HEK293 (cell line): ENCODE data around the gene DPH6.

Source experiments
- HIC1 ChIP-seq: fragments of 450-650 bp; formaldehyde crosslinking; IDR thresholded peaks from 2 replicates; pipeline ENCODE4 v1.5.1; 2016; ENCODE audit warnings: missing biosample characterization, missing genetic modification characterization
- SP7 ChIP-seq: fragments of 450-650 bp; formaldehyde crosslinking; IDR thresholded peaks from 2 replicates; pipeline ENCODE4 v1.5.1; 2016; ENCODE audit warnings: missing biosample characterization, missing genetic modification characterization
- YY1 ChIP-seq: fragments of 450-650 bp; formaldehyde crosslinking; IDR thresholded peaks from 2 replicates; pipeline ENCODE4 v1.5.1; 2018; ENCODE audit warnings: missing biosample characterization, missing genetic modification characterization
- ZBTB17 ChIP-seq: fragments of 450-650 bp; formaldehyde crosslinking; IDR thresholded peaks from 2 replicates; pipeline ENCODE4 v1.5.1; 2016; ENCODE audit warnings: missing biosample characterization, missing genetic modification characterization
- ZBTB21 ChIP-seq: fragments of 450-650 bp; formaldehyde crosslinking; IDR thresholded peaks from 2 replicates; pipeline ENCODE4 v1.5.1; 2017; ENCODE audit warnings: missing biosample characterization, missing genetic modification characterization
- ZNF10 ChIP-seq: fragments of 450-650 bp; formaldehyde crosslinking; IDR thresholded peaks from 2 replicates; pipeline ENCODE4 v1.5.1; 2017; ENCODE audit warnings: missing biosample characterization, missing genetic modification characterization
- ZNF174 ChIP-seq: fragments of 450-650 bp; formaldehyde crosslinking; IDR thresholded peaks from 2 replicates; pipeline ENCODE4 v1.5.0; 2017; ENCODE audit warnings: missing biosample characterization, mild to moderate bottlenecking, missing genetic modification characterization
- ZNF221 ChIP-seq: fragments of 450-650 bp; formaldehyde crosslinking; IDR thresholded peaks from 2 replicates; pipeline ENCODE4 v1.5.1; 2017; ENCODE audit warnings: missing biosample characterization, missing genetic modification characterization, borderline replicate concordance
- ZNF311 ChIP-seq: fragments of 450-650 bp; formaldehyde crosslinking; IDR thresholded peaks from 2 replicates; pipeline ENCODE4 v1.5.1; 2017; ENCODE audit warnings: missing biosample characterization, missing genetic modification characterization, borderline replicate concordance
- ZNF777 ChIP-seq: fragments of 450-650 bp; formaldehyde crosslinking; IDR thresholded peaks from 2 replicates; pipeline ENCODE4 v1.5.1; 2017; ENCODE audit warnings: missing biosample characterization, missing genetic modification characterization, borderline replicate concordance
- ZSCAN16 ChIP-seq: fragments of 450-650 bp; formaldehyde crosslinking; IDR thresholded peaks from 2 replicates; pipeline ENCODE4 v1.5.1; 2016; ENCODE audit warnings: missing biosample characterization, missing genetic modification characterization
- TF ChIP-seq, protein P1 (sequence below): fragments of 450-650 bp; formaldehyde crosslinking; IDR thresholded peaks from 2 replicates; pipeline ENCODE4 v1.5.1; 2016; ENCODE audit warnings: missing biosample characterization, missing genetic modification characterization
- TF ChIP-seq, protein P2 (sequence below): fragments of 450-650 bp; formaldehyde crosslinking; IDR thresholded peaks from 2 replicates; pipeline ENCODE4 v1.5.1; 2016; ENCODE audit warnings: missing biosample characterization, missing genetic modification characterization

- TF ChIP-seq, protein P1, sequence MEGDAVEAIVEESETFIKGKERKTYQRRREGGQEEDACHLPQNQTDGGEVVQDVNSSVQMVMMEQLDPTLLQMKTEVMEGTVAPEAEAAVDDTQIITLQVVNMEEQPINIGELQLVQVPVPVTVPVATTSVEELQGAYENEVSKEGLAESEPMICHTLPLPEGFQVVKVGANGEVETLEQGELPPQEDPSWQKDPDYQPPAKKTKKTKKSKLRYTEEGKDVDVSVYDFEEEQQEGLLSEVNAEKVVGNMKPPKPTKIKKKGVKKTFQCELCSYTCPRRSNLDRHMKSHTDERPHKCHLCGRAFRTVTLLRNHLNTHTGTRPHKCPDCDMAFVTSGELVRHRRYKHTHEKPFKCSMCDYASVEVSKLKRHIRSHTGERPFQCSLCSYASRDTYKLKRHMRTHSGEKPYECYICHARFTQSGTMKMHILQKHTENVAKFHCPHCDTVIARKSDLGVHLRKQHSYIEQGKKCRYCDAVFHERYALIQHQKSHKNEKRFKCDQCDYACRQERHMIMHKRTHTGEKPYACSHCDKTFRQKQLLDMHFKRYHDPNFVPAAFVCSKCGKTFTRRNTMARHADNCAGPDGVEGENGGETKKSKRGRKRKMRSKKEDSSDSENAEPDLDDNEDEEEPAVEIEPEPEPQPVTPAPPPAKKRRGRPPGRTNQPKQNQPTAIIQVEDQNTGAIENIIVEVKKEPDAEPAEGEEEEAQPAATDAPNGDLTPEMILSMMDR (tag by site-specific recombination), result no peak
- TF ChIP-seq YY1, result no peak
- TF ChIP-seq ZNF221, result no peak
- TF ChIP-seq HIC1 (tag by site-specific recombination), result no peak
- TF ChIP-seq ZNF174 (tag by site-specific recombination), result no peak
- no peak for TF ChIP-seq SP7
- no peak for TF ChIP-seq ZSCAN16
- TF ChIP-seq ZBTB21 (tag by site-specific recombination), result no peak
- TF ChIP-seq ZNF10 (tag by site-specific recombination), result no peak
- TF ChIP-seq ZNF777 (tag by site-specific recombination), result no peak
- TF ChIP-seq ZNF311 (tag by site-specific recombination), result no peak
- TF ChIP-seq, protein P2, sequence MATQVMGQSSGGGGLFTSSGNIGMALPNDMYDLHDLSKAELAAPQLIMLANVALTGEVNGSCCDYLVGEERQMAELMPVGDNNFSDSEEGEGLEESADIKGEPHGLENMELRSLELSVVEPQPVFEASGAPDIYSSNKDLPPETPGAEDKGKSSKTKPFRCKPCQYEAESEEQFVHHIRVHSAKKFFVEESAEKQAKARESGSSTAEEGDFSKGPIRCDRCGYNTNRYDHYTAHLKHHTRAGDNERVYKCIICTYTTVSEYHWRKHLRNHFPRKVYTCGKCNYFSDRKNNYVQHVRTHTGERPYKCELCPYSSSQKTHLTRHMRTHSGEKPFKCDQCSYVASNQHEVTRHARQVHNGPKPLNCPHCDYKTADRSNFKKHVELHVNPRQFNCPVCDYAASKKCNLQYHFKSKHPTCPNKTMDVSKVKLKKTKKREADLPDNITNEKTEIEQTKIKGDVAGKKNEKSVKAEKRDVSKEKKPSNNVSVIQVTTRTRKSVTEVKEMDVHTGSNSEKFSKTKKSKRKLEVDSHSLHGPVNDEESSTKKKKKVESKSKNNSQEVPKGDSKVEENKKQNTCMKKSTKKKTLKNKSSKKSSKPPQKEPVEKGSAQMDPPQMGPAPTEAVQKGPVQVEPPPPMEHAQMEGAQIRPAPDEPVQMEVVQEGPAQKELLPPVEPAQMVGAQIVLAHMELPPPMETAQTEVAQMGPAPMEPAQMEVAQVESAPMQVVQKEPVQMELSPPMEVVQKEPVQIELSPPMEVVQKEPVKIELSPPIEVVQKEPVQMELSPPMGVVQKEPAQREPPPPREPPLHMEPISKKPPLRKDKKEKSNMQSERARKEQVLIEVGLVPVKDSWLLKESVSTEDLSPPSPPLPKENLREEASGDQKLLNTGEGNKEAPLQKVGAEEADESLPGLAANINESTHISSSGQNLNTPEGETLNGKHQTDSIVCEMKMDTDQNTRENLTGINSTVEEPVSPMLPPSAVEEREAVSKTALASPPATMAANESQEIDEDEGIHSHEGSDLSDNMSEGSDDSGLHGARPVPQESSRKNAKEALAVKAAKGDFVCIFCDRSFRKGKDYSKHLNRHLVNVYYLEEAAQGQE (tag by site-specific recombination), result no peak
- TF ChIP-seq ZBTB17, result no peak
These were observed 224.0 kb downstream of the DPH6 start for GRCh38 chr15:35321926-35322325.
